HEK293 (cell line): Measurements from ENCODE around the gene PDPK1.

ENCODE experiments used
- AEBP2 ChIP-seq: fragments of 450-650 bp; formaldehyde crosslinking; IDR thresholded peaks from 2 replicates; pipeline ENCODE4 v1.5.1; 2016; ENCODE audit warnings: missing biosample characterization, missing genetic modification characterization, borderline replicate concordance
- ATF2 ChIP-seq: fragments of 450-650 bp; formaldehyde crosslinking; IDR thresholded peaks from 2 replicates; pipeline ENCODE4 v1.5.1; 2016; ENCODE audit warnings: missing biosample characterization, missing genetic modification characterization, low read depth
- BCL11A ChIP-seq: fragments of 450-650 bp; formaldehyde crosslinking; IDR thresholded peaks from 2 replicates; pipeline ENCODE4 v1.5.1; 2016; ENCODE audit warnings: low read depth, missing biosample characterization, missing genetic modification characterization
- GLIS1 ChIP-seq: fragments of 450-650 bp; formaldehyde crosslinking; IDR thresholded peaks from 2 replicates; pipeline ENCODE4 v1.5.1; 2016; ENCODE audit warnings: missing biosample characterization, missing genetic modification characterization
- IKZF3 ChIP-seq: fragments of 450-650 bp; IDR thresholded peaks from 2 replicates; pipeline ENCODE4 v1.5.0; 2018; ENCODE audit warnings: missing biosample characterization, mild to moderate bottlenecking, missing genetic modification characterization, moderate library complexity
- KLF10 ChIP-seq: fragments of 450-650 bp; IDR thresholded peaks from 2 replicates; pipeline ENCODE4 v1.5.1; 2018; ENCODE audit warnings: missing biosample characterization, mild to moderate bottlenecking, missing genetic modification characterization
- OSR2 ChIP-seq: fragments of 450-650 bp; formaldehyde crosslinking; IDR thresholded peaks from 2 replicates; pipeline ENCODE4 v1.5.1; 2016; ENCODE audit warnings: missing biosample characterization, missing genetic modification characterization
- REPIN1 ChIP-seq: fragments of 450-650 bp; formaldehyde crosslinking; IDR thresholded peaks from 2 replicates; pipeline ENCODE4 v1.5.1; 2017; ENCODE audit warnings: missing biosample characterization, missing genetic modification characterization, low read depth
- YY2 ChIP-seq: fragments of 450-650 bp; formaldehyde crosslinking; IDR thresholded peaks from 2 replicates; pipeline ENCODE4 v1.5.1; 2016; ENCODE audit warnings: missing biosample characterization, missing genetic modification characterization
- ZBTB48 ChIP-seq: fragments of 450-650 bp; formaldehyde crosslinking; IDR thresholded peaks from 2 replicates; pipeline ENCODE4 v1.5.1; 2016; ENCODE audit warnings: missing biosample characterization, missing genetic modification characterization
- ZBTB6 ChIP-seq: fragments of 450-650 bp; formaldehyde crosslinking; IDR thresholded peaks from 2 replicates; pipeline ENCODE4 v1.5.1; 2017; ENCODE audit warnings: missing biosample characterization, missing genetic modification characterization
- ZIC2 ChIP-seq: fragments of 450-650 bp; formaldehyde crosslinking; IDR thresholded peaks from 2 replicates; pipeline ENCODE4 v1.5.1; 2016; ENCODE audit warnings: missing biosample characterization, missing genetic modification characterization
- ZNF138 ChIP-seq: fragments of 450-650 bp; formaldehyde crosslinking; IDR thresholded peaks from 2 replicates; pipeline ENCODE4 v1.5.1; 2016; ENCODE audit warnings: missing biosample characterization, missing genetic modification characterization, borderline replicate concordance
- ZNF157 ChIP-seq: fragments of 450-650 bp; formaldehyde crosslinking; IDR thresholded peaks from 2 replicates; pipeline ENCODE4 v1.5.1; 2016; ENCODE audit warnings: missing biosample characterization, missing genetic modification characterization
- ZNF175 ChIP-seq: fragments of 450-650 bp; formaldehyde crosslinking; IDR thresholded peaks from 2 replicates; pipeline ENCODE4 v1.5.1; 2016; ENCODE audit warnings: missing biosample characterization, missing genetic modification characterization
- ZNF394 ChIP-seq: fragments of 450-650 bp; formaldehyde crosslinking; IDR thresholded peaks from 2 replicates; pipeline ENCODE4 v1.5.1; 2016; ENCODE audit warnings: missing biosample characterization, missing genetic modification characterization, mild to moderate bottlenecking, moderate library complexity, borderline replicate concordance
- ZNF416 ChIP-seq: fragments of 450-650 bp; formaldehyde crosslinking; IDR thresholded peaks from 2 replicates; pipeline ENCODE4 v1.5.1; 2016; ENCODE audit warnings: missing biosample characterization, missing genetic modification characterization
- ZNF513 ChIP-seq: fragments of 450-650 bp; IDR thresholded peaks from 2 replicates; pipeline ENCODE4 v1.5.1; 2018; ENCODE audit warnings: missing biosample characterization, missing genetic modification characterization
- ZNF555 ChIP-seq: fragments of 450-650 bp; formaldehyde crosslinking; conservative IDR thresholded peaks from 2 replicates; pipeline ENCODE4 v1.5.1; 2017; ENCODE audit warnings: missing biosample characterization, mild to moderate bottlenecking, missing genetic modification characterization, inconsistent platforms
- ZNF560 ChIP-seq: fragments of 450-650 bp; formaldehyde crosslinking; IDR thresholded peaks from 2 replicates; pipeline ENCODE4 v1.5.1; 2017; ENCODE audit warnings: missing biosample characterization, missing genetic modification characterization, borderline replicate concordance
- ZNF561 ChIP-seq: fragments of 450-650 bp; IDR thresholded peaks from 2 replicates; pipeline ENCODE4 v1.5.1; 2018; ENCODE audit warnings: missing biosample characterization, missing genetic modification characterization, borderline replicate concordance
- ZNF629 ChIP-seq: fragments of 450-650 bp; formaldehyde crosslinking; IDR thresholded peaks from 2 replicates; pipeline ENCODE4 v1.5.1; 2017; ENCODE audit warnings: missing biosample characterization, missing genetic modification characterization
- ZNF707 ChIP-seq: fragments of 450-650 bp; formaldehyde crosslinking; IDR thresholded peaks from 2 replicates; pipeline ENCODE4 v1.5.1; 2016; ENCODE audit warnings: missing biosample characterization, missing genetic modification characterization
- ZNF768 ChIP-seq: fragments of 450-650 bp; formaldehyde crosslinking; IDR thresholded peaks from 2 replicates; pipeline ENCODE4 v1.5.1; 2018; ENCODE audit warnings: missing biosample characterization, mild to moderate bottlenecking, missing genetic modification characterization
- TF ChIP-seq, protein P1 (sequence below): fragments of 450-650 bp; formaldehyde crosslinking; IDR thresholded peaks from 2 replicates; pipeline ENCODE4 v1.5.1; 2016; ENCODE audit warnings: missing biosample characterization, missing genetic modification characterization
- TF ChIP-seq, protein P2 (sequence below): fragments of 450-650 bp; formaldehyde crosslinking; IDR thresholded peaks from 2 replicates; pipeline ENCODE4 v1.5.0; 2017; ENCODE audit warnings: missing biosample characterization, missing genetic modification characterization, borderline replicate concordance
- TF ChIP-seq, protein P3 (sequence below): fragments of 450-650 bp; formaldehyde crosslinking; IDR thresholded peaks from 2 replicates; pipeline ENCODE4 v1.5.1; 2016; ENCODE audit warnings: missing biosample characterization, missing genetic modification characterization

Gene PDPK1

DNA sequence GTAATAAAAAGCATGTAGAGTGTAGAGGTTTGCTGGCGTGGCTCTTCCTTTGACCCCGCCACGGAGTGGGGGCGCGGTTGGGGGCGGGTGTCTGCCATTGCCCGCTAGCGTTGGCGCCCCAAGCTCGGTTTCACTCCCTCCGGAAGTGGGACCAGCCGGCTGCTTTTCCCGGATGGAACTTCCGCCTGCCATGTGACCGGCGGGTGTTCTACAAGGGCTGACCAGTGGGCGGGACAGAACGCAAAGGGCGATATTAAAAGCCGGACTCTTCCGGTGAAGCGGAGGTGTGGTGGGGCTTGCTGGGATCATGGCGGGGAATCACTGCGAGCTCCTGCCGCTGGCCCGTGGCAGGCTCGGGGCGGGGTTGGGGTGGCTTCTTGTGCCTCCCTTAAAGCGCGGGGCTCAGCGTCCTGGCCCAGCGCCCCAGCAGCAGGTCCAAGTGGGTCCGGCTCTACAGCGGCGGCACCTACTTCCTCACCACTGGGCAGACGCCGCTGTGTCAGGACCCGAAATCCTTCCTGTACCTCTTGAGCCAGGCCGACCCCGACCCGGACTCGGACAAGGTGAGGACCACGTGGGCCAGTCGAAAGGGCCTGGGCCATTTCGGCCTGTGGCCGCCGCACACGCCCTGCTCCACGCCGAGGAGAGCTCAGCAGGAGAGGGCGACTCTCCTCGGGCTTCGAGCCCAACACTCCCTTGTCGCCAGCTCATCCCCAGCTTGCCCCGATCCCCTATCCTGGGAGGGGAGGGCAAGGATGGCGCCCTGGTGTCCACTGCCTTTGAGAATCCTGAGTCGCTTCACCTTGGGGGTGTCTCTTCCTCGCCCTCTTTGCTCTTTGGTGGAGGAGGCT is 65.6 kb downstream of the PDPK1 start (continued):
- peak; percentile 90 for TF ChIP-seq ZNF629
- TF ChIP-seq ATF2 (tag by site-specific recombination): no peak
- TF ChIP-seq REPIN1: no peak
- TF ChIP-seq, protein P1, sequence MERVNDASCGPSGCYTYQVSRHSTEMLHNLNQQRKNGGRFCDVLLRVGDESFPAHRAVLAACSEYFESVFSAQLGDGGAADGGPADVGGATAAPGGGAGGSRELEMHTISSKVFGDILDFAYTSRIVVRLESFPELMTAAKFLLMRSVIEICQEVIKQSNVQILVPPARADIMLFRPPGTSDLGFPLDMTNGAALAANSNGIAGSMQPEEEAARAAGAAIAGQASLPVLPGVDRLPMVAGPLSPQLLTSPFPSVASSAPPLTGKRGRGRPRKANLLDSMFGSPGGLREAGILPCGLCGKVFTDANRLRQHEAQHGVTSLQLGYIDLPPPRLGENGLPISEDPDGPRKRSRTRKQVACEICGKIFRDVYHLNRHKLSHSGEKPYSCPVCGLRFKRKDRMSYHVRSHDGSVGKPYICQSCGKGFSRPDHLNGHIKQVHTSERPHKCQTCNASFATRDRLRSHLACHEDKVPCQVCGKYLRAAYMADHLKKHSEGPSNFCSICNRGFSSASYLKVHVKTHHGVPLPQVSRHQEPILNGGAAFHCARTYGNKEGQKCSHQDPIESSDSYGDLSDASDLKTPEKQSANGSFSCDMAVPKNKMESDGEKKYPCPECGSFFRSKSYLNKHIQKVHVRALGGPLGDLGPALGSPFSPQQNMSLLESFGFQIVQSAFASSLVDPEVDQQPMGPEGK (tag by site-specific recombination): peak; percentile 100
- TF ChIP-seq ZNF175 (tag by site-specific recombination): no peak
- TF ChIP-seq ZNF560 (tag by site-specific recombination): no peak
- TF ChIP-seq GLIS1: peak; percentile 34; the same call in 1 of the 2 replicates
- no peak for TF ChIP-seq ZNF138 (tag by site-specific recombination)
- TF ChIP-seq ZNF416 (tag by site-specific recombination): no peak
- peak; percentile 98 for TF ChIP-seq KLF10 (tag by site-specific recombination)
- TF ChIP-seq IKZF3: peak; percentile 61; the same call in 1 of the 2 replicates
- TF ChIP-seq ZNF561 (tag by site-specific recombination): peak; percentile 99
- TF ChIP-seq ZIC2 (tag by site-specific recombination): peak; percentile 71
- no peak for TF ChIP-seq AEBP2 (tag by site-specific recombination)
- TF ChIP-seq ZBTB6 (tag by site-specific recombination): no peak
- no peak for TF ChIP-seq OSR2 (tag by site-specific recombination)
- TF ChIP-seq ZNF513: no peak; the same call in 1 of the 2 replicates
- TF ChIP-seq BCL11A (tag by site-specific recombination): no peak
- no peak for TF ChIP-seq ZNF555 (tag by site-specific recombination)
- TF ChIP-seq ZBTB48 (tag by site-specific recombination): peak; percentile 67; the same call in 1 of the 2 replicates
- TF ChIP-seq ZNF394: peak; percentile 78
- no peak for TF ChIP-seq ZNF707 (tag by site-specific recombination)
- TF ChIP-seq ZNF157: no peak
- TF ChIP-seq, protein P2, sequence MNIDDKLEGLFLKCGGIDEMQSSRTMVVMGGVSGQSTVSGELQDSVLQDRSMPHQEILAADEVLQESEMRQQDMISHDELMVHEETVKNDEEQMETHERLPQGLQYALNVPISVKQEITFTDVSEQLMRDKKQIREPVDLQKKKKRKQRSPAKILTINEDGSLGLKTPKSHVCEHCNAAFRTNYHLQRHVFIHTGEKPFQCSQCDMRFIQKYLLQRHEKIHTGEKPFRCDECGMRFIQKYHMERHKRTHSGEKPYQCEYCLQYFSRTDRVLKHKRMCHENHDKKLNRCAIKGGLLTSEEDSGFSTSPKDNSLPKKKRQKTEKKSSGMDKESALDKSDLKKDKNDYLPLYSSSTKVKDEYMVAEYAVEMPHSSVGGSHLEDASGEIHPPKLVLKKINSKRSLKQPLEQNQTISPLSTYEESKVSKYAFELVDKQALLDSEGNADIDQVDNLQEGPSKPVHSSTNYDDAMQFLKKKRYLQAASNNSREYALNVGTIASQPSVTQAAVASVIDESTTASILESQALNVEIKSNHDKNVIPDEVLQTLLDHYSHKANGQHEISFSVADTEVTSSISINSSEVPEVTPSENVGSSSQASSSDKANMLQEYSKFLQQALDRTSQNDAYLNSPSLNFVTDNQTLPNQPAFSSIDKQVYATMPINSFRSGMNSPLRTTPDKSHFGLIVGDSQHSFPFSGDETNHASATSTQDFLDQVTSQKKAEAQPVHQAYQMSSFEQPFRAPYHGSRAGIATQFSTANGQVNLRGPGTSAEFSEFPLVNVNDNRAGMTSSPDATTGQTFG (tag by site-specific recombination): no peak
- no peak for TF ChIP-seq ZNF768 (tag by site-specific recombination)
- TF ChIP-seq, protein P3, sequence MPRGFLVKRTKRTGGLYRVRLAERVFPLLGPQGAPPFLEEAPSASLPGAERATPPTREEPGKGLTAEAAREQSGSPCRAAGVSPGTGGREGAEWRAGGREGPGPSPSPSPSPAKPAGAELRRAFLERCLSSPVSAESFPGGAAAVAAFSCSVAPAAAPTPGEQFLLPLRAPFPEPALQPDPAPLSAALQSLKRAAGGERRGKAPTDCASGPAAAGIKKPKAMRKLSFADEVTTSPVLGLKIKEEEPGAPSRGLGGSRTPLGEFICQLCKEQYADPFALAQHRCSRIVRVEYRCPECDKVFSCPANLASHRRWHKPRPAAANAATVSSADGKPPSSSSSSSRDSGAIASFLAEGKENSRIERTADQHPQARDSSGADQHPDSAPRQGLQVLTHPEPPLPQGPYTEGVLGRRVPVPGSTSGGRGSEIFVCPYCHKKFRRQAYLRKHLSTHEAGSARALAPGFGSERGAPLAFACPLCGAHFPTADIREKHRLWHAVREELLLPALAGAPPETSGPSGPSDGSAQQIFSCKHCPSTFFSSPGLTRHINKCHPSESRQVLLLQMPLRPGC (tag by site-specific recombination): peak; percentile 89
- TF ChIP-seq YY2 (tag by site-specific recombination): peak; percentile 93
